IMR-90 (cell line): Measurements from ENCODE around the gene OR51G1.

Source experiments
- CHD1 ChIP-seq: IDR thresholded peaks from 2 replicates; pipeline ENCODE4 v1.6.1; 2012; ENCODE audit warnings: low read depth, low read length, improper control_type of control experiment
- FOS ChIP-seq: fragments of 150-350 bp; IDR thresholded peaks from 2 replicates; pipeline ENCODE4 v1.6.1; 2016; ENCODE audit warnings: low read depth, low read length
- SMC3 ChIP-seq: fragments of 150-350 bp; IDR thresholded peaks from 2 replicates; pipeline ENCODE4 v1.6.1; 2016; ENCODE audit warnings: low read depth, mild to moderate bottlenecking, antibody characterized with exemption, low read length, moderate library complexity
- TF ChIP-seq, protein P1 (sequence below): fragments of 150-350 bp; IDR thresholded peaks from 2 replicates; pipeline ENCODE4 v1.6.1; 2016; ENCODE audit warnings: low read depth, mild to moderate bottlenecking, low read length, moderate library complexity, borderline replicate concordance
- TF ChIP-seq, protein P2 (sequence below): conservative IDR thresholded peaks from 2 replicates; pipeline ENCODE4 v1.5.1; 2012; ENCODE audit warnings: mild to moderate bottlenecking, low read depth, low read length, improper control_type of control experiment

DNA sequence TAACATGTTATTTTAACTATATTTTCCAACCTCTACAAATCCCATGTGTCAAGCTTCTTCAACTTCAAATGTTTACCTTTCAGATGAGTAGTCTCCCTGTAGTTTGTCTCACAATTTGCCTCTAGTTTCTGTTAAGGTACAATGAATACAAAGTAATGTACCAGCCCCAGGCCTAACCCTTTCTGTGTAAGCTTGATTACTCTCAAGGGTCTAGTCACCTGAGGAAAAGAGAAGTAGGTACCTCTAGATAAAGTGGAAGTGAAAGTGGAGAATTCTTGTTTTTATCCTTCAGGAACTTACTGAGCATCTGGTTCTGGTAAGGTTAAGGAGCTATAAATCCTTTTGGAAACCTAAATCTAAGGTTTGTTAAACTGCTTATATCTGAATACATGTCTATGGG is 20.7 kb downstream of the OR51G1 start, which contains the start of gene OR51A7:
- TF ChIP-seq, protein P1, sequence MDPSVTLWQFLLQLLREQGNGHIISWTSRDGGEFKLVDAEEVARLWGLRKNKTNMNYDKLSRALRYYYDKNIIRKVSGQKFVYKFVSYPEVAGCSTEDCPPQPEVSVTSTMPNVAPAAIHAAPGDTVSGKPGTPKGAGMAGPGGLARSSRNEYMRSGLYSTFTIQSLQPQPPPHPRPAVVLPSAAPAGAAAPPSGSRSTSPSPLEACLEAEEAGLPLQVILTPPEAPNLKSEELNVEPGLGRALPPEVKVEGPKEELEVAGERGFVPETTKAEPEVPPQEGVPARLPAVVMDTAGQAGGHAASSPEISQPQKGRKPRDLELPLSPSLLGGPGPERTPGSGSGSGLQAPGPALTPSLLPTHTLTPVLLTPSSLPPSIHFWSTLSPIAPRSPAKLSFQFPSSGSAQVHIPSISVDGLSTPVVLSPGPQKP: no peak
- TF ChIP-seq, protein P2, sequence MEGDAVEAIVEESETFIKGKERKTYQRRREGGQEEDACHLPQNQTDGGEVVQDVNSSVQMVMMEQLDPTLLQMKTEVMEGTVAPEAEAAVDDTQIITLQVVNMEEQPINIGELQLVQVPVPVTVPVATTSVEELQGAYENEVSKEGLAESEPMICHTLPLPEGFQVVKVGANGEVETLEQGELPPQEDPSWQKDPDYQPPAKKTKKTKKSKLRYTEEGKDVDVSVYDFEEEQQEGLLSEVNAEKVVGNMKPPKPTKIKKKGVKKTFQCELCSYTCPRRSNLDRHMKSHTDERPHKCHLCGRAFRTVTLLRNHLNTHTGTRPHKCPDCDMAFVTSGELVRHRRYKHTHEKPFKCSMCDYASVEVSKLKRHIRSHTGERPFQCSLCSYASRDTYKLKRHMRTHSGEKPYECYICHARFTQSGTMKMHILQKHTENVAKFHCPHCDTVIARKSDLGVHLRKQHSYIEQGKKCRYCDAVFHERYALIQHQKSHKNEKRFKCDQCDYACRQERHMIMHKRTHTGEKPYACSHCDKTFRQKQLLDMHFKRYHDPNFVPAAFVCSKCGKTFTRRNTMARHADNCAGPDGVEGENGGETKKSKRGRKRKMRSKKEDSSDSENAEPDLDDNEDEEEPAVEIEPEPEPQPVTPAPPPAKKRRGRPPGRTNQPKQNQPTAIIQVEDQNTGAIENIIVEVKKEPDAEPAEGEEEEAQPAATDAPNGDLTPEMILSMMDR: no peak
- no peak for TF ChIP-seq CHD1
- no peak for TF ChIP-seq SMC3
- no peak for TF ChIP-seq FOS
